GM23338 (cell line): ENCODE results near the gene MGAT5.

Experiments
- CREB1 ChIP-seq: fragments of 250-450 bp; sonication (Bioruptor Pico); IDR thresholded peaks from 2 replicates; pipeline ENCODE4 v1.5.0; 2020; ENCODE audit warnings: low read depth, mild to moderate bottlenecking, moderate library complexity
- EZH2 ChIP-seq: fragments of 200-600 bp; sonication (generic); IDR thresholded peaks from one replicate; pipeline ENCODE4 v1.8.0; 2017; ENCODE audit warnings: antibody characterized with exemption, mild to moderate bottlenecking, low read depth; ENCODE audit not compliant: unreplicated experiment
- EZH2phosphoT487 ChIP-seq: fragments of 200-600 bp; sonication (generic); IDR thresholded peaks from one replicate; pipeline ENCODE4 v1.8.1; 2018; ENCODE audit warnings: antibody characterized with exemption; ENCODE audit not compliant: unreplicated experiment
- JUNB ChIP-seq: IDR thresholded peaks from one replicate; pipeline ENCODE4 v1.6.1; 2016; ENCODE audit warnings: antibody characterized with exemption; ENCODE audit not compliant: unreplicated experiment
- POLR2AphosphoS5 ChIP-seq: IDR thresholded peaks from 2 replicates; pipeline ENCODE4 v1.6.1; 2016; ENCODE audit warnings: antibody characterized with exemption, low read depth
- ZNF331 ChIP-seq: fragments of 250-450 bp; sonication (Bioruptor Pico); IDR thresholded peaks from 2 replicates; pipeline ENCODE4 v1.5.0; 2020; ENCODE audit warnings: low read depth, mild to moderate bottlenecking, moderate library complexity
- ZNF462 ChIP-seq: fragments of 250-450 bp; sonication (Bioruptor Pico); IDR thresholded peaks from 2 replicates; pipeline ENCODE4 v1.5.0; 2020; ENCODE audit warnings: mild to moderate bottlenecking, moderate library complexity
- TF ChIP-seq, protein P1 (sequence below), 2 experiments: fragments of 200-600 bp in 1 of 2; sonication (generic) in 1 of 2; conservative IDR thresholded peaks; 2 replicates each; pipeline versions ENCODE4 v1.5.1 to v1.6.1; 2016 to 2017; ENCODE audit warnings: antibody characterized with exemption in 2 of 2, low read depth in 2 of 2, mild to moderate bottlenecking in 2 of 2, moderate library complexity in 1 of 2
- TF ChIP-seq, protein P2 (sequence below): IDR thresholded peaks from one replicate; pipeline ENCODE4 v1.6.1; 2018; ENCODE audit warnings: antibody characterized with exemption; ENCODE audit not compliant: unreplicated experiment

DNA sequence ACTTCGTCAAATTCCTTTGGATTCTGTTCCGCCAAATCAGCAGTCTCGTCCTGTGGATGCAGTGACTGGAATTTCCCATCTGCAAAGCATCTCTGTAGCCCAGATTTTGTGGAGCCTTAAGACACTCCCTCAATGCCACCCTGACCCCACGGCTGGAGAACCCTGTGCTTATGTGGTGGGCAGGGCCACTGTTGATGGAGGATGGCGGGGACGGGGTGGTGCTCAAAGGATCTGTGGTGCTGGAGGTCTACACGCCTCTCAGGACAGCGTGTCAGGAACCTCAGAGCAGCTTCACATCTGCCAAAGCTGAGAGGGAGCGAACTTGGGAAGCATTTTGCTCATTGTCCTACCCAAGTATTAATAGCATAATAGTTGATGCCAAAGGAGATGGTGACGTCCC, 200.1 kb downstream of the MGAT5 start:
- TF ChIP-seq EZH2 = no peak
- TF ChIP-seq, protein P1, sequence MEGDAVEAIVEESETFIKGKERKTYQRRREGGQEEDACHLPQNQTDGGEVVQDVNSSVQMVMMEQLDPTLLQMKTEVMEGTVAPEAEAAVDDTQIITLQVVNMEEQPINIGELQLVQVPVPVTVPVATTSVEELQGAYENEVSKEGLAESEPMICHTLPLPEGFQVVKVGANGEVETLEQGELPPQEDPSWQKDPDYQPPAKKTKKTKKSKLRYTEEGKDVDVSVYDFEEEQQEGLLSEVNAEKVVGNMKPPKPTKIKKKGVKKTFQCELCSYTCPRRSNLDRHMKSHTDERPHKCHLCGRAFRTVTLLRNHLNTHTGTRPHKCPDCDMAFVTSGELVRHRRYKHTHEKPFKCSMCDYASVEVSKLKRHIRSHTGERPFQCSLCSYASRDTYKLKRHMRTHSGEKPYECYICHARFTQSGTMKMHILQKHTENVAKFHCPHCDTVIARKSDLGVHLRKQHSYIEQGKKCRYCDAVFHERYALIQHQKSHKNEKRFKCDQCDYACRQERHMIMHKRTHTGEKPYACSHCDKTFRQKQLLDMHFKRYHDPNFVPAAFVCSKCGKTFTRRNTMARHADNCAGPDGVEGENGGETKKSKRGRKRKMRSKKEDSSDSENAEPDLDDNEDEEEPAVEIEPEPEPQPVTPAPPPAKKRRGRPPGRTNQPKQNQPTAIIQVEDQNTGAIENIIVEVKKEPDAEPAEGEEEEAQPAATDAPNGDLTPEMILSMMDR (conservative IDR thresholded peaks at IDR 0.05; ENCODE audit: low read depth in 2 of 2) = no peak
- TF ChIP-seq CREB1 (CRISPR knock-in tag) = no peak
- no peak for TF ChIP-seq ZNF462 (CRISPR knock-in tag)
- TF ChIP-seq POLR2AphosphoS5 = no peak
- TF ChIP-seq, protein P2, sequence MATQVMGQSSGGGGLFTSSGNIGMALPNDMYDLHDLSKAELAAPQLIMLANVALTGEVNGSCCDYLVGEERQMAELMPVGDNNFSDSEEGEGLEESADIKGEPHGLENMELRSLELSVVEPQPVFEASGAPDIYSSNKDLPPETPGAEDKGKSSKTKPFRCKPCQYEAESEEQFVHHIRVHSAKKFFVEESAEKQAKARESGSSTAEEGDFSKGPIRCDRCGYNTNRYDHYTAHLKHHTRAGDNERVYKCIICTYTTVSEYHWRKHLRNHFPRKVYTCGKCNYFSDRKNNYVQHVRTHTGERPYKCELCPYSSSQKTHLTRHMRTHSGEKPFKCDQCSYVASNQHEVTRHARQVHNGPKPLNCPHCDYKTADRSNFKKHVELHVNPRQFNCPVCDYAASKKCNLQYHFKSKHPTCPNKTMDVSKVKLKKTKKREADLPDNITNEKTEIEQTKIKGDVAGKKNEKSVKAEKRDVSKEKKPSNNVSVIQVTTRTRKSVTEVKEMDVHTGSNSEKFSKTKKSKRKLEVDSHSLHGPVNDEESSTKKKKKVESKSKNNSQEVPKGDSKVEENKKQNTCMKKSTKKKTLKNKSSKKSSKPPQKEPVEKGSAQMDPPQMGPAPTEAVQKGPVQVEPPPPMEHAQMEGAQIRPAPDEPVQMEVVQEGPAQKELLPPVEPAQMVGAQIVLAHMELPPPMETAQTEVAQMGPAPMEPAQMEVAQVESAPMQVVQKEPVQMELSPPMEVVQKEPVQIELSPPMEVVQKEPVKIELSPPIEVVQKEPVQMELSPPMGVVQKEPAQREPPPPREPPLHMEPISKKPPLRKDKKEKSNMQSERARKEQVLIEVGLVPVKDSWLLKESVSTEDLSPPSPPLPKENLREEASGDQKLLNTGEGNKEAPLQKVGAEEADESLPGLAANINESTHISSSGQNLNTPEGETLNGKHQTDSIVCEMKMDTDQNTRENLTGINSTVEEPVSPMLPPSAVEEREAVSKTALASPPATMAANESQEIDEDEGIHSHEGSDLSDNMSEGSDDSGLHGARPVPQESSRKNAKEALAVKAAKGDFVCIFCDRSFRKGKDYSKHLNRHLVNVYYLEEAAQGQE = no peak
- TF ChIP-seq EZH2phosphoT487 = no peak
- no peak for TF ChIP-seq JUNB
- TF ChIP-seq ZNF331 (CRISPR knock-in tag) = no peak
